K562 (cell line): ENCODE measurements around the gene CBL. TPM values are rescaled to one million over a fixed set of nuclear protein-coding genes. Genes with fewer than 3 reads are reported as not detected.
A peak's percentile ranks its signal among the peaks of the same experiment; 100 is the strongest.

Source experiments
- ATAC-seq: fragments of 200-7000 bp; cut with Tn5 transposase; 3 replicates; pipeline ENCODE4 v1.9.1; 2020; ENCODE audit warnings: moderate library complexity
- BruUV-seq: library from RNA; stranded (reverse); fragments of 400-500 nt; replicated peaks from 2 replicates; lab custom pipeline; 2021; lab: Mats Ljungman, UMichigan
- CTCF ChIA-PET: fragments of 300-600 bp; formaldehyde crosslinking; extraction: SDS; loops from one replicate; lab custom pipeline; 2021; ENCODE audit warnings: low intra/inter-chr PET ratio; lab: Yijun Ruan, JAX
- POLR2A ChIA-PET: fragments of 300-600, 350-650 bp; sonication (Branson Sonifier 250); formaldehyde crosslinking; extraction: SDS; loops from one replicate; lab custom pipeline; 2021; ENCODE audit warnings: antibody characterized with exemption, inconsistent platforms; lab: Yijun Ruan, JAX
- DNase-seq, 4 experiments: peaks; one replicate each; pipeline versions ENCODE4 v3.0.0 to v3.0.0-alpha.2; 2011 to 2018; ENCODE audit warnings: low spot score in 3 of 4, mixed read lengths in 3 of 4; ENCODE audit errors: extremely low read depth in 1 of 4
- FAIRE-seq: peaks from 2 replicates; lab custom pipeline; 2011; peaks lifted over from hg19 to GRCh38; lab: Jason Lieb, UNC
- H2AFZ ChIP-seq: 2 replicates; pipeline ENCODE4 v1.6.0; 2011; ENCODE audit warnings: low read depth, low read length, control low read depth, inconsistent platforms
- H3K27ac ChIP-seq: fragments of 200-600 bp; 3 replicates; pipeline ENCODE4 v1.8.0; 2011; ENCODE audit warnings: low read depth, mild to moderate bottlenecking, control low read depth, inconsistent platforms, low read length, moderate library complexity, mixed read lengths; ENCODE audit errors: extremely low read depth
- H3K27me3 ChIP-seq, 2 experiments: fragments of 300-600 bp in 1 of 2; 2 replicates in 1 of 2; 3 replicates in 1 of 2; pipeline versions ENCODE4 v1.6.0 to v1.8.0; 2011; ENCODE audit warnings: inconsistent platforms in 2 of 2, low read length in 2 of 2, mild to moderate bottlenecking in 1 of 2, mixed read lengths in 1 of 2, moderate library complexity in 1 of 2; ENCODE audit not compliant: control insufficient read depth in 2 of 2, insufficient read depth in 2 of 2
- H3K36me3 ChIP-seq: fragments of 300-600 bp; 3 replicates; pipeline ENCODE4 v1.8.0; 2011; ENCODE audit warnings: mild to moderate bottlenecking, low read length, inconsistent platforms; ENCODE audit not compliant: control insufficient read depth, insufficient read depth
- H3K4me1 ChIP-seq, 2 experiments: fragments of 200-600 bp in 1 of 2; replicated peaks in 1 of 2; 2 replicates in 1 of 2; 3 replicates in 1 of 2; pipeline versions ENCODE4 v1.5.1 to v1.8.0; 2011; ENCODE audit warnings: inconsistent platforms in 2 of 2, low read length in 2 of 2, mild to moderate bottlenecking in 1 of 2, mixed read lengths in 1 of 2, moderate library complexity in 1 of 2; ENCODE audit not compliant: control insufficient read depth in 2 of 2, insufficient read depth in 2 of 2
- H3K4me2 ChIP-seq: 2 replicates; pipeline ENCODE4 v1.6.1; 2011; ENCODE audit warnings: low read length, control low read depth, inconsistent platforms, mixed read lengths; ENCODE audit not compliant: insufficient read depth
- H3K4me3 ChIP-seq: fragments of 200-600 bp; sonication (generic), shearing (Covaris generic); 2 replicates; pipeline ENCODE4 v1.5.1; 2016; ENCODE audit warnings: control low read depth, inconsistent platforms
- H3K79me2 ChIP-seq: fragments of 200-600 bp; 3 replicates; pipeline ENCODE4 v1.8.0; 2011; ENCODE audit warnings: low read length, inconsistent platforms; ENCODE audit not compliant: control insufficient read depth, insufficient read depth
- H3K9ac ChIP-seq, 2 experiments: 2 replicates each; pipeline versions ENCODE4 v1.6.0 to v1.6.1; 2011; ENCODE audit warnings: low read depth in 2 of 2, low read length in 2 of 2, control low read depth in 1 of 2, inconsistent platforms in 1 of 2, mild to moderate bottlenecking in 1 of 2, mixed read lengths in 1 of 2; ENCODE audit not compliant: insufficient read depth in 1 of 2
- H3K9me1 ChIP-seq: one replicate; pipeline ENCODE4 v1.6.0; 2011; ENCODE audit warnings: inconsistent platforms, mild to moderate bottlenecking, low read length, moderate library complexity; ENCODE audit not compliant: control insufficient read depth, insufficient read depth
- H3K9me3 ChIP-seq: replicated peaks from 2 replicates; pipeline ENCODE4 v1.5.1; 2011; ENCODE audit warnings: low read depth, low read length, inconsistent platforms; ENCODE audit not compliant: control insufficient read depth, insufficient read depth
- H4K20me1 ChIP-seq: replicated peaks from 2 replicates; pipeline ENCODE4 v1.6.1; 2011; ENCODE audit warnings: low read length, inconsistent platforms, mixed read lengths; ENCODE audit not compliant: control insufficient read depth, insufficient read depth
- ATF7 ChIP-seq: fragments of 450-650 bp; IDR thresholded peaks from 2 replicates; pipeline ENCODE4 v1.7.1; 2014; ENCODE audit warnings: mild to moderate bottlenecking, moderate library complexity
- CBX8 ChIP-seq: fragments of 200-600 bp; sonication (generic); IDR thresholded peaks from 2 replicates; pipeline ENCODE4 v1.6.1; 2012; ENCODE audit warnings: borderline replicate concordance, mixed run types, low read depth, mild to moderate bottlenecking, moderate library complexity, mixed read lengths, low read length, control low read depth, inconsistent platforms; ENCODE audit not compliant: poor library complexity, severe bottlenecking; ENCODE audit errors: extremely low read depth
- KAT7 ChIP-seq: sonication (generic); formaldehyde crosslinking; IDR thresholded peaks from 2 replicates; pipeline ENCODE4 v1.8.0; 2022; ENCODE audit warnings: missing genetic modification reagents, mild to moderate bottlenecking, borderline replicate concordance
- NCOR1 ChIP-seq: fragments of 450-650 bp; IDR thresholded peaks from 2 replicates; pipeline ENCODE4 v1.6.1; 2016; ENCODE audit warnings: mild to moderate bottlenecking, moderate library complexity
- PRDM10 ChIP-seq: fragments of 450-650 bp; IDR thresholded peaks from 2 replicates; pipeline ENCODE4 v1.6.1; 2018; ENCODE audit not compliant: partially characterized antibody
- SAP30 ChIP-seq: fragments of 200-600 bp; sonication (generic); IDR thresholded peaks from 2 replicates; pipeline ENCODE4 v1.6.1; 2012; ENCODE audit warnings: borderline replicate concordance, low read depth, mild to moderate bottlenecking, moderate library complexity, low read length, control low read depth, inconsistent platforms; ENCODE audit not compliant: insufficient read depth, poor library complexity, severe bottlenecking
- SP1 ChIP-seq: sonication (generic); formaldehyde crosslinking; IDR thresholded peaks from 2 replicates; pipeline ENCODE4 v1.8.1; 2022; ENCODE audit warnings: mild to moderate bottlenecking, missing genetic modification reagents
- THAP12 ChIP-seq: fragments of 250-450 bp; sonication (Bioruptor Pico); IDR thresholded peaks from 2 replicates; pipeline ENCODE4 v1.9.0; 2021; ENCODE audit warnings: mild to moderate bottlenecking, inconsistent platforms
- TRIM25 ChIP-seq: fragments of 450-650 bp; IDR thresholded peaks from 2 replicates; pipeline ENCODE4 v1.7.0; 2016; ENCODE audit warnings: borderline replicate concordance
- ZBTB1 ChIP-seq: sonication (generic); formaldehyde crosslinking; IDR thresholded peaks from 2 replicates; pipeline ENCODE4 v1.8.1; 2023; ENCODE audit warnings: missing genetic modification reagents, low read depth, mild to moderate bottlenecking, borderline replicate concordance
- ZFX ChIP-seq: sonication (generic); formaldehyde crosslinking; IDR thresholded peaks from 2 replicates; pipeline ENCODE4 v1.8.0; 2022; ENCODE audit warnings: mild to moderate bottlenecking, missing genetic modification reagents, moderate library complexity
- WGBS: fragments of 100-300 bp; shearing (Covaris generic); methylation state at CpG from one replicate; pipeline ENCODE4 v1.1.6; 2016; ENCODE audit warnings: low coverage, mixed read lengths; ENCODE audit not compliant: insufficient coverage; ENCODE audit errors: missing lambda C conversion rate; 5-methylcytosine and 5-hydroxymethylcytosine counted together
- in situ Hi-C: fragments of 300-500 bp; cut with MboI; formaldehyde crosslinking; loops from 4 replicates; pipeline ENCODE4 v1.15.0; 2018; ENCODE audit warnings: inconsistent platforms, mixed read lengths
- intact Hi-C: fragments of 100-400 bp; cut with micrococcal nuclease; formaldehyde crosslinking; loops from 2 replicates; pipeline ENCODE4 v1.14.2; 2022
- polyA plus RNA-seq, 8 experiments: library from polyadenylated mRNA; depleted of rRNA in 4 of 8; stranded (reverse) in 5 of 8; unstranded in 3 of 8; fragments of >200 nt; fragmentation: Nextera tagmentation in 2 of 8; fragmentation: Illumina TruSeq in 1 of 8; extraction: Ambion mirVana in 2 of 8; extraction: Trizol in 1 of 8; gene quantifications; 2 replicates each; pipeline versions ENCODE4 v1.2.1 to v1.2.3, GENCODE V29; 2011 to 2014; ENCODE audit warnings: inconsistent platforms in 1 of 8, missing spikeins in 1 of 8
- total RNA-seq, 7 experiments: library from RNA; depleted of rRNA in 6 of 7; stranded (reverse); fragments of >200 nt in 6 of 7; fragmentation: Illumina TruSeq in 2 of 7; extraction: Trizol in 2 of 7; gene quantifications; 2 replicates each; pipeline versions ENCODE4 v1.2.1 to v1.2.3, GENCODE V29; 2011 to 2021; ENCODE audit warnings: low replicate concordance in 1 of 7

The CBL gene
- total and polyA plus RNA-seq, 9 of the 15 experiments (the other 6 are each of a cell fraction or from before 2014, with no cell fraction given) = 3.2 to 24.9 (median 9.9) TPM

DNA sequence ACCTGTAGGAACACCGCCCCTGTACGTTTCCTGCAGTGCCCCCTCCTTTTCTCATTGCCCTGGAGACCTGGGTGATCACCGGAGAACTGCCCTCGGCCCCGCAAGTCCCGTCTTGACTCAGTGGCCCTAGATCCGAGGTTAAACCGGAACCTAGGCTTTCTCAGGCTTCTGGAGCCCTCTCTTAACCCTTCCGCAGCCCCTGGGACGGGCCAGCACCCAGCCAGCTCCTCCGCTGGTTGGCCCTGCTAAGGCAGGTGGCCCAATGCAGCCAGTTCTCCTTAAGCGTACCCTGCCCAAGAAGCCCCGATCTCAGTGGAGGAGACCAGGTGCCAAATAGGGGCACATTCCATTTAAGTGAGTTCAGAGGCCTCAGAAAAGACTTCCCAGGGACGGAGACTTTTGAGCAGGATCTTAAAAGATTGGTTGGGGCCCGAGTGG is 36.8 kb upstream of the CBL start (continued):
- no peak for TF ChIP-seq TRIM25

GRCh38 chr11:119172513-119172912 is 33.6 kb upstream of the CBL start:
- in situ Hi-C loops (no loop called here), intact Hi-C loops (no loop called here)
- BruUV-seq = no TSS peak
- Histone ChIP-seq H3K4me3 (no peak overlapping the region), H3K79me2 (no peaks in the 10 kb centered on the region), H2AFZ (peak overlapping the region; percentile 73), H3K9me3 (no peaks in the 10 kb centered on the region), H3K9me1 (no peaks in the 10 kb centered on the region), H3K36me3 (no peaks in the 10 kb centered on the region), H3K27me3 (no peaks in the 10 kb centered on the region), H4K20me1 (no peaks in the 10 kb centered on the region), H3K27ac (peak overlapping the region; percentile 60; the same call in 2 of the 3 replicates), H3K4me1 (peaks cover 33 to 51% of the 10 kb centered on the region in 2 experiments), H3K4me2 (peak overlapping the region; percentile 46), H3K9ac (peak overlapping the region; percentile 15 to 75; a peak in 2 of 4 replicates)
- POLR2A ChIA-PET = interaction anchor here (0.6 to 1.0 kb wide), 4 partner anchors 11 to 362 kb away, joined by 3 read pairs; partner anchors contain the start of genes C2CD2L and CENATAC
- FAIRE-seq (peak; percentile 85), DNase-seq (peak; percentile 82 to 86 (median 84)), ATAC-seq (peak; percentile 88)
- CTCF ChIA-PET = no interaction called here
- 15% methylated on average over 2 of the region's 2 CpGs for WGBS
- TF ChIP-seq ZBTB1 (CRISPR knock-in tag) (no peak), SAP30 (no peak), NCOR1 (peak; percentile 29; the same call in 1 of the 2 replicates), ATF7 (0 out of 2 replicates have a peak, but pooled peaks have one; percentile 27), ZFX (CRISPR knock-in tag) (peak; percentile 61), PRDM10 (peak; percentile 14), THAP12 (CRISPR knock-in tag) (no peak), SP1 (peak; percentile 42; the same call in 1 of the 2 replicates), KAT7 (CRISPR knock-in tag) (0 out of 2 replicates have a peak, but pooled peaks have one; percentile 51), CBX8 (no peak)
